HG03108 (cell line): ENCODE results near the gene CYP26B1.

Experiments
- ATAC-seq: cut with Tn5 transposase; IDR thresholded peaks from one replicate; pipeline ENCODE4 v1.9.1; 2021; ENCODE audit warnings: moderate library complexity; ENCODE audit not compliant: unreplicated experiment

CYP26B1 gene

GRCh38 chr2:72147303-72147971 is at the start of gene CYP26B1:
CYP26B1 (minus strand) TSS chr2:72147862; CDS start chr2:72147834, 28 bp downstream.
- ATAC-seq: no peak

GRCh38 chr2:72193723-72194122 is 46.1 kb upstream of the CYP26B1 start:
- ATAC-seq: no peak

GRCh38 chr2:72191441-72191840 is 43.8 kb upstream of the CYP26B1 start:
- no peak for ATAC-seq

GRCh38 chr2:72185206-72185605 is 37.5 kb upstream of the CYP26B1 start:
- ATAC-seq: no peak

GRCh38 chr2:72183466-72183865 is 35.8 kb upstream of the CYP26B1 start:
- no peak for ATAC-seq

GRCh38 chr2:72183016-72183415 is 35.4 kb upstream of the CYP26B1 start:
- ATAC-seq: no peak

- no peak for ATAC-seq
Observed at GRCh38 chr2:72182547-72182946, 34.9 kb upstream of the CYP26B1 start.

GRCh38 chr2:72181616-72182015 is 34.0 kb upstream of the CYP26B1 start:
- no peak for ATAC-seq

- ATAC-seq: no peak
Observed at GRCh38 chr2:72180351-72180750, 32.7 kb upstream of the CYP26B1 start.

GRCh38 chr2:72178551-72178950 is 30.9 kb upstream of the CYP26B1 start:
- no peak for ATAC-seq

GRCh38 chr2:72176281-72176680 is 28.6 kb upstream of the CYP26B1 start:
- ATAC-seq: no peak

GRCh38 chr2:72175636-72176035 is 28.0 kb upstream of the CYP26B1 start:
- no peak for ATAC-seq

- no peak for ATAC-seq
Observed at GRCh38 chr2:72173640-72174321, 26.1 kb upstream of the CYP26B1 start.

- no peak for ATAC-seq
Observed at GRCh38 chr2:72172478-72172877, 24.8 kb upstream of the CYP26B1 start.

GRCh38 chr2:72166279-72166678 is 18.6 kb upstream of the CYP26B1 start:
- ATAC-seq: no peak

GRCh38 chr2:72165792-72166191 is 18.1 kb upstream of the CYP26B1 start:
- ATAC-seq: no peak

GRCh38 chr2:72162574-72162973 is 14.9 kb upstream of the CYP26B1 start:
- no peak for ATAC-seq

GRCh38 chr2:72159211-72159993 is 11.7 kb upstream of the CYP26B1 start:
- ATAC-seq: no peak

GRCh38 chr2:72157871-72158771 is 10.5 kb upstream of the CYP26B1 start:
- ATAC-seq: no peak

- ATAC-seq: no peak
Observed at GRCh38 chr2:72156872-72157271, 9.2 kb upstream of the CYP26B1 start.

- no peak for ATAC-seq
Observed at GRCh38 chr2:72155737-72156136, 8.1 kb upstream of the CYP26B1 start.
